ENCODE data around the gene ME3.
A peak's percentile ranks its signal among the peaks of the same experiment; 100 is the strongest.

The ME3 gene

GRCh38 chr11:86515297-86516094 is 156.9 kb downstream of the ME3 start:
- H3K27ac ChIP-seq (replicated peaks): no peak overlapping the region
- no peak for DNase-seq (ENCODE audit: low read depth in 1 of 2, low spot score in 1 of 2)

GRCh38 chr11:86514453-86514852 is 158.0 kb downstream of the ME3 start:
- TF ChIP-seq CTCF (IDR thresholded peaks at IDR 0.05; ENCODE audit: insufficient read depth, low read length): no peak
- TF ChIP-seq SPI1 (IDR thresholded peaks at IDR 0.05; ENCODE audit: borderline replicate concordance, low read depth): peak; percentile 67; the same call in 1 of the 2 replicates
- Histone ChIP-seq H3K4me3 (replicated peaks; ENCODE audit: insufficient read depth, low read length) (no peak overlapping the region), H3K27ac (replicated peaks) (no peak overlapping the region), H3K27me3 (ENCODE audit: insufficient read depth, poor library complexity, severe bottlenecking) (no peaks in the 10 kb centered on the region)
- DNase-seq (ENCODE audit: low read depth in 1 of 2, low spot score in 1 of 2): no peak

More at GRCh38 chr11:86515297-86516094, 156.9 kb downstream of the ME3 start:
- Histone ChIP-seq H3K27me3 (ENCODE audit: insufficient read depth, poor library complexity, severe bottlenecking) (no peaks in the 10 kb centered on the region), H3K4me3 (replicated peaks; ENCODE audit: insufficient read depth, low read length) (no peak overlapping the region)
- TF ChIP-seq SPI1 (IDR thresholded peaks at IDR 0.05; ENCODE audit: borderline replicate concordance, low read depth): no peak
- no peak for TF ChIP-seq POLR2AphosphoS5 (IDR thresholded peaks at IDR 0.05; ENCODE audit: low read depth)
- TF ChIP-seq GABPA (IDR thresholded peaks at IDR 0.05; ENCODE audit: low read depth): no peak
- no peak for TF ChIP-seq CTCF (IDR thresholded peaks at IDR 0.05; ENCODE audit: insufficient read depth, low read length)
- TF ChIP-seq REST (IDR thresholded peaks at IDR 0.05; ENCODE audit: insufficient replicate concordance, low read depth): no peak

- no peak overlapping the region for H3K27ac ChIP-seq (replicated peaks)
- no peak overlapping the region for H3K4me3 ChIP-seq (replicated peaks; ENCODE audit: insufficient read depth, low read length)
- no peak for TF ChIP-seq GABPA (IDR thresholded peaks at IDR 0.05; ENCODE audit: low read depth)
- TF ChIP-seq SPI1 (IDR thresholded peaks at IDR 0.05; ENCODE audit: borderline replicate concordance, low read depth): no peak
- no peak for TF ChIP-seq CTCF (IDR thresholded peaks at IDR 0.05; ENCODE audit: insufficient read depth, low read length)
- TF ChIP-seq POLR2AphosphoS5 (IDR thresholded peaks at IDR 0.05; ENCODE audit: low read depth): no peak
- no peak for TF ChIP-seq REST (IDR thresholded peaks at IDR 0.05; ENCODE audit: insufficient replicate concordance, low read depth)
- no peaks in the 10 kb centered on the region for H3K27me3 ChIP-seq (ENCODE audit: insufficient read depth, poor library complexity, severe bottlenecking)
- DNase-seq (ENCODE audit: low read depth in 1 of 2, low spot score in 1 of 2): no peak
Measured at GRCh38 chr11:86513746-86514373, 158.6 kb downstream of the ME3 start.

Measured in HL-60 (cell line).